Heart left ventricle (tissue), 16 donors: ENCODE results near the gene SPAG9. TPM values are rescaled to one million over a fixed set of nuclear protein-coding genes. Genes with fewer than 3 reads are reported as not detected.

Source experiments
- ATAC-seq, 4 donors: fragments of 200-7000 bp; cut with Tn5 transposase; one replicate each; pipeline ENCODE4 v1.9.1; 2020 to 2022; ENCODE audit warnings: moderate library complexity in 4 of 4, mild to moderate bottlenecking in 3 of 4, moderate number of reproducible peaks in 1 of 4
- DNase-seq, 5 donors: peaks; one replicate each; pipeline ENCODE4 v3.0.0-alpha.2; 2020
- H3K27ac ChIP-seq, 12 donors: fragments of 200-600 bp; sonication (generic) in 4 of 12; one replicate each; pipeline versions ENCODE4 v1.5.0 to v1.8.0; 2016 to 2022; ENCODE audit warnings: mild to moderate bottlenecking in 2 of 12
- H3K27me3 ChIP-seq, 9 donors: fragments of 200-600 bp; sonication (generic) in 2 of 9; one replicate each; pipeline versions ENCODE4 v1.5.1 to v1.8.0; 2016 to 2022; ENCODE audit warnings: mild to moderate bottlenecking in 3 of 9
- H3K36me3 ChIP-seq, 9 donors: fragments of 200-600 bp; sonication (generic) in 2 of 9; one replicate each; pipeline versions ENCODE4 v1.5.0 to v1.8.0; 2018 to 2022; ENCODE audit warnings: mild to moderate bottlenecking in 2 of 9
- H3K4me1 ChIP-seq, 12 donors: fragments of 200-600 bp; sonication (generic) in 4 of 12; one replicate each; pipeline versions ENCODE4 v1.5.0 to v1.8.0; 2016 to 2022; ENCODE audit warnings: mild to moderate bottlenecking in 3 of 12
- H3K4me3 ChIP-seq, 12 donors: fragments of 200-600 bp; sonication (generic) in 4 of 12; one replicate each; pipeline versions ENCODE4 v1.5.0 to v1.8.0; 2017 to 2022; ENCODE audit warnings: mild to moderate bottlenecking in 9 of 12, moderate library complexity in 4 of 12
- H3K9me3 ChIP-seq, 12 donors: fragments of 200-600 bp; sonication (generic) in 4 of 12; one replicate each; pipeline versions ENCODE4 v1.5.0 to v1.8.0; 2016 to 2022; ENCODE audit warnings: mild to moderate bottlenecking in 1 of 12
- CTCF ChIP-seq, 12 donors: fragments of 200-600 bp; sonication (generic) in 4 of 12; IDR thresholded peaks; one replicate each; pipeline versions ENCODE4 v1.5.0 to v1.8.0; 2018 to 2022; ENCODE audit warnings: antibody characterized with exemption in 12 of 12, mild to moderate bottlenecking in 5 of 12
- POLR2A ChIP-seq, 2 donors: fragments of 450-650 bp; IDR thresholded peaks; one replicate each; pipeline ENCODE4 v1.6.1; 2017; ENCODE audit warnings: antibody characterized with exemption in 2 of 2, mild to moderate bottlenecking in 2 of 2, moderate library complexity in 2 of 2
- WGBS, 4 donors: extraction: QIAGEN DNeasy Blood & Tissue Kit in 2 of 4; methylation state at CpG; one replicate each; pipeline versions ENCODE4 v1.1.5 to v1.1.7; 2013 to 2018; 5-methylcytosine and 5-hydroxymethylcytosine counted together
- intact Hi-C, 10 donors: fragments of 100-400 bp; cut with DNase I; formaldehyde crosslinking; loops; one replicate each; pipeline versions ENCODE4 v1.11.1 to v1.14.2; 2022
- polyA plus RNA-seq, 2 donors: library from polyadenylated mRNA; stranded (reverse); fragments of 200-250 nt; gene quantifications; one replicate each; pipeline ENCODE4 v1.2.3, GENCODE V29; 2013
- total RNA-seq, 9 donors: library from RNA; depleted of rRNA in 2 of 9; stranded (reverse); fragments of >200 nt in 2 of 9; fragmentation: NEBNext Ultra II Directional in 3 of 9; extraction: Animal tissue kit (Norgen Biotek cat#: 25700) in 3 of 9; gene quantifications; one replicate each; pipeline versions ENCODE4 v1.1.0 to v1.2.4, GENCODE V29; 2016 to 2023
- donor health status: ischemic (EF 13 %, LVEDD 7.1; RV severe dilation, severe dysfunction).
- donor health status: healthy with polysubstance abuse.
- donor health status: DM: no; HTN: yes; CAD: no.
- donor health status: DM: no; HTN: no; CAD: no.
- donor health status: ischemic (EF 25% LVEDD 6.9; RV normal size, moderate dysfunction).
- donor health status: ischemic (EF 25% LVEDD 5.7; RV mildly dilated, moderate dysfunction).
- donor health status: healthy.
- donor health status: DM: yes; HTN: yes; CAD: no.
- donor health status: ischemic (EF 35%, LVEDD 5.7; RV mildly dilated, moderate dysfunction).
- donor health status: nonischemic (EF 11% LVEDD 7.7; RV severe dilation, severe dysfunction).
- donor health status: DM: yes; HTN: yes; CAD: no.
- donor health status: PGD.
- donor health status: ischemic (EF 29% LVEDD 5.4; RV normal size, mild dysfunction).
- donor health status: nonischemic (EF 23%, LVEDD 6.1; RV moderate dilation, normal function).

Gene SPAG9
- total and polyA plus RNA-seq, 11 donors: 15.9 to 65.4 (median 52.9) TPM

GRCh38 chr17:50977487-50978159 is 143.0 kb downstream of the SPAG9 start:
- intact Hi-C loops: no loop called here
- H3K27ac ChIP-seq: peak overlapping the region in 10 of 12 donors; percentile 7 to 71 (median 52)
- WGBS, 4 donors: 60 to 81% (median 67%) methylated on average over 4 of the region's 4 CpGs

GRCh38 chr17:50976951-50977472 is 143.7 kb downstream of the SPAG9 start:
- peak overlapping the region in 10 of 12 donors; percentile 7 to 71 (median 52) for H3K27ac ChIP-seq

More at GRCh38 chr17:50977487-50978159, 143.0 kb downstream of the SPAG9 start:
- ATAC-seq (peak in 1 of 4 donors; percentile 42), DNase-seq (no peak)
- H3K36me3 ChIP-seq: peaks cover 0 to 98% (median 88%) of the 10 kb centered on the region in 9 donors
- H3K4me3 ChIP-seq: no peak overlapping the region
- no peak for TF ChIP-seq POLR2A (IDR thresholded peaks at IDR 0.05)
- TF ChIP-seq CTCF (IDR thresholded peaks at IDR 0.05): no peak
- no peaks in the 10 kb centered on the region for H3K27me3 ChIP-seq
- peaks cover 0 to 13% (median 2%) of the 10 kb centered on the region in 12 donors for H3K4me1 ChIP-seq
- no peaks in the 10 kb centered on the region for H3K9me3 ChIP-seq

GRCh38 chr17:50973557-50974494 is 146.8 kb downstream of the SPAG9 start:
- H3K27ac ChIP-seq: no peak overlapping the region
- H3K27me3 ChIP-seq: no peaks in the 10 kb centered on the region
- no peak for ATAC-seq
- DNase-seq: no peak
- TF ChIP-seq POLR2A (IDR thresholded peaks at IDR 0.05): no peak
- no peak for TF ChIP-seq CTCF (IDR thresholded peaks at IDR 0.05)
- no peaks in the 10 kb centered on the region for H3K9me3 ChIP-seq
- WGBS, 4 donors: 91 to 96% (median 92%) methylated on average over 7 of the region's 7 CpGs
- peaks cover 0 to 92% (median 72%) of the 10 kb centered on the region in 9 donors for H3K36me3 ChIP-seq
- intact Hi-C loops: no loop called here
- H3K4me1 ChIP-seq: peaks cover 0 to 13% (median 2%) of the 10 kb centered on the region in 12 donors
- no peak overlapping the region for H3K4me3 ChIP-seq

More at GRCh38 chr17:50976951-50977472, 143.7 kb downstream of the SPAG9 start:
- DNase-seq (no peak), ATAC-seq (peak in 1 of 4 donors; percentile 60)
- Histone ChIP-seq H3K27me3 (no peaks in the 10 kb centered on the region), H3K9me3 (no peaks in the 10 kb centered on the region), H3K36me3 (peaks cover 0 to 96% (median 82%) of the 10 kb centered on the region in 9 donors), H3K4me3 (no peak overlapping the region), H3K4me1 (peaks cover 0 to 13% (median 2%) of the 10 kb centered on the region in 12 donors)
- TF ChIP-seq CTCF (IDR thresholded peaks at IDR 0.05): no peak
- no peak for TF ChIP-seq POLR2A (IDR thresholded peaks at IDR 0.05)
- WGBS, 4 donors: 28 to 48% (median 38%) methylated on average over 2 of the region's 2 CpGs
- intact Hi-C loops: no loop called here
